ENCODE data around the gene RASSF9.

RASSF9 gene

DNA sequence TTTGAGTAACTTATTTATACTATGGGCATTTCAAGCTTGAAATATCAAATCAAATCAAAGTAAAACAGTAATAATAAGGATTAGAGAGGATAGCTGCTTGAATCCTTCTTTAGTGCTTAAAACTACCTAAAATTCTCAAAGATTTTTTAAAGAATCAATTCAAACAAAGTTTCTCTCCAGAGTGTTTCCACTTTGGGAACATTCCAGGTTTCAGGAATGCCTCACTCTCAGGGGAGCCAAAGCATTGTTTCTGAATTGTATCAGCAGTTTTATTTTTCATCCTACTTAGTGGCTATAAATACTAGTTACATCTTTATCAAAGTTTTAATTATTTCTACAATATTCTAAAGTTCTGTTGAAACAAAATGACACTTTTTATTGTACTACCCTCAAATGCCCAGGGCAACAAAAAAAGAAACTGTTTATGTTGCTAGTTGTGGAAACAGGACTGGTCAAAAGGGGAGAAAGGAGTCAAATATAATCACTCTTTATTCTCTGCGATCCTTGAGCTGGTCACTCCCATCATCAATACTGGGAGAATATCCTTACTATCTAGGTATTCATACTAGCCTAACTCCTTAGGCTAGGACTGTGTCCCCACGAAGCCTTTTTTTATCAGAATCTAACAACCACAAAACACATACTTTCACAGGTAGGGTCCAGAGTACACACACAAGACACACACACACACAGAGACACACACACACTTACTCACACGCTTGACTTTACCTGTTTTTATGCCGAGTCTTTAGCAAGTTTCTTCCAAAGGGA is 598 bp downstream of the RASSF9 start:
- Histone ChIP-seq H3K9me3 (ENCODE audit: control insufficient read depth, low read depth, low read length) (no peaks in the 10 kb centered on the region), H3K4me3 (ENCODE audit: low read length) (peak overlapping the region; percentile 7), H3K36me3 (ENCODE audit: control insufficient read depth, low read depth, low read length) (no peaks in the 10 kb centered on the region), H3K27ac (ENCODE audit: low read length) (no peak overlapping the region), H3K4me1 (ENCODE audit: control insufficient read depth, low read depth, low read length) (peaks cover 20% of the 10 kb centered on the region), H3K27me3 (ENCODE audit: control insufficient read depth, insufficient read depth, low read length) (no peaks in the 10 kb centered on the region), H3K9ac (ENCODE audit: low read length) (no peak overlapping the region)

DNA sequence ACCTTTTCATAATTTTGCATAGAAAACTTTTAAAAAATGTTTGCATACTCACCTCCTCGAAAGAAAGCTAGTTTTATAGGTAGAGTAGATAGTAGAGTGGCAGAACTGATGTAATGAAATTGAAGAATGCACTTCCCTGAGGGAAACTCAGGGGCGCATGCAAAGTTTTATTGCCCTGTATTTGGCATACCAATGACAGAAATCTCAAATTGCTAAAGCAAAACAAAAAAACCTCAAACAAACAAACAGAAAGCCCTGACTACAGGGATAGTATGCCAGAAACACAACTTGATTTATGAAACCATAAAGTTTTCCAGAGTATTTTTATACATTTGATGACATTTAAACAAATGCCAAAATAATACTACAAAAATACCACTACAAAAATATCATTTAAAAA is 1.8 kb downstream of the RASSF9 start:
- Histone ChIP-seq H3K9ac (ENCODE audit: low read length) (no peak overlapping the region), H3K27ac (ENCODE audit: low read length) (no peak overlapping the region), H3K9me3 (ENCODE audit: control insufficient read depth, low read depth, low read length) (no peaks in the 10 kb centered on the region), H3K4me3 (ENCODE audit: low read length) (no peak overlapping the region), H3K36me3 (ENCODE audit: control insufficient read depth, low read depth, low read length) (no peaks in the 10 kb centered on the region), H3K4me1 (ENCODE audit: control insufficient read depth, low read depth, low read length) (peaks cover 20% of the 10 kb centered on the region), H3K27me3 (ENCODE audit: control insufficient read depth, insufficient read depth, low read length) (no peaks in the 10 kb centered on the region)

- H3K4me1 ChIP-seq (ENCODE audit: control insufficient read depth, low read depth, low read length), result peaks cover 20% of the 10 kb centered on the region
- H3K27ac ChIP-seq (ENCODE audit: low read length), result no peak overlapping the region
- no peak overlapping the region for H3K9ac ChIP-seq (ENCODE audit: low read length)
- no peaks in the 10 kb centered on the region for H3K27me3 ChIP-seq (ENCODE audit: control insufficient read depth, insufficient read depth, low read length)
- H3K4me3 ChIP-seq (ENCODE audit: low read length), result no peak overlapping the region
- H3K9me3 ChIP-seq (ENCODE audit: control insufficient read depth, low read depth, low read length), result no peaks in the 10 kb centered on the region
- no peaks in the 10 kb centered on the region for H3K36me3 ChIP-seq (ENCODE audit: control insufficient read depth, low read depth, low read length)
Measured at GRCh38 chr12:85833579-85833978, 2.6 kb downstream of the RASSF9 start.

- Histone ChIP-seq H3K4me1 (ENCODE audit: control insufficient read depth, low read depth, low read length) (peaks cover 15% of the 10 kb centered on the region), H3K27me3 (ENCODE audit: control insufficient read depth, insufficient read depth, low read length) (no peaks in the 10 kb centered on the region), H3K36me3 (ENCODE audit: control insufficient read depth, low read depth, low read length) (no peaks in the 10 kb centered on the region), H3K9ac (ENCODE audit: low read length) (no peak overlapping the region), H3K27ac (ENCODE audit: low read length) (no peak overlapping the region), H3K4me3 (ENCODE audit: low read length) (no peak overlapping the region), H3K9me3 (ENCODE audit: control insufficient read depth, low read depth, low read length) (no peaks in the 10 kb centered on the region)
Measured at GRCh38 chr12:85831327-85831990, 4.8 kb downstream of the RASSF9 start.

DNA sequence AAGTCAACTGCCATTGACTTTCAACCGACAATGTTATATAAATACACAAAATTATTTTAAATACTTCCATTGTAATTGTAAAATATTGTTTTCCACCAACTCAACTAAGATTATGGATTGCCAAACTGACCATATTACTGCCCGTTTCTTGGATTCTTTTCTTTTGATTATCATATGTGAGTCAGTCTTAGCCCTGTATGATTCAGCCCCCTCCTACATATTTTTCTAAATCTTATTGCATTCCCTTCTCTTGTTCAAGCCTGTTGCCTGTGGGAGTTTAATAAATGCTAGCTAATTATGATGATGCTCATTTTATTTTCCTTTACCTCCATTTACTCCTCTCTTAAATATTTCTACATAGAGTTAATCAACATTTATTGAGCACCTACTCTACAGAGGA is 6.8 kb downstream of the RASSF9 start:
- Histone ChIP-seq H3K9ac (ENCODE audit: low read length) (no peak overlapping the region), H3K36me3 (ENCODE audit: control insufficient read depth, low read depth, low read length) (no peaks in the 10 kb centered on the region), H3K4me3 (ENCODE audit: low read length) (no peak overlapping the region), H3K4me1 (ENCODE audit: control insufficient read depth, low read depth, low read length) (peaks cover 5% of the 10 kb centered on the region), H3K27me3 (ENCODE audit: control insufficient read depth, insufficient read depth, low read length) (no peaks in the 10 kb centered on the region), H3K9me3 (ENCODE audit: control insufficient read depth, low read depth, low read length) (no peaks in the 10 kb centered on the region), H3K27ac (ENCODE audit: low read length) (no peak overlapping the region)

- Histone ChIP-seq H3K27me3 (ENCODE audit: control insufficient read depth, insufficient read depth, low read length) (no peaks in the 10 kb centered on the region), H3K36me3 (ENCODE audit: control insufficient read depth, low read depth, low read length) (no peaks in the 10 kb centered on the region), H3K4me1 (ENCODE audit: control insufficient read depth, low read depth, low read length) (no peaks in the 10 kb centered on the region), H3K9me3 (ENCODE audit: control insufficient read depth, low read depth, low read length) (no peaks in the 10 kb centered on the region), H3K27ac (ENCODE audit: low read length) (no peak overlapping the region), H3K4me3 (ENCODE audit: low read length) (no peak overlapping the region), H3K9ac (ENCODE audit: low read length) (no peak overlapping the region)
Measured at GRCh38 chr12:85828576-85828975, 7.6 kb downstream of the RASSF9 start.

GRCh38 chr12:85825746-85826145 is 10.5 kb downstream of the RASSF9 start:
- no peaks in the 10 kb centered on the region for H3K27me3 ChIP-seq (ENCODE audit: control insufficient read depth, insufficient read depth, low read length)
- H3K4me1 ChIP-seq (ENCODE audit: control insufficient read depth, low read depth, low read length), result peaks cover 5% of the 10 kb centered on the region
- no peak overlapping the region for H3K4me3 ChIP-seq (ENCODE audit: low read length)
- H3K36me3 ChIP-seq (ENCODE audit: control insufficient read depth, low read depth, low read length), result no peaks in the 10 kb centered on the region
- H3K9me3 ChIP-seq (ENCODE audit: control insufficient read depth, low read depth, low read length), result no peaks in the 10 kb centered on the region
- no peak overlapping the region for H3K27ac ChIP-seq (ENCODE audit: low read length)
- no peak overlapping the region for H3K9ac ChIP-seq (ENCODE audit: low read length)

- H3K4me1 ChIP-seq (ENCODE audit: control insufficient read depth, low read depth, low read length), result peaks cover 5% of the 10 kb centered on the region
- H3K4me3 ChIP-seq (ENCODE audit: low read length), result no peak overlapping the region
- no peaks in the 10 kb centered on the region for H3K9me3 ChIP-seq (ENCODE audit: control insufficient read depth, low read depth, low read length)
- H3K9ac ChIP-seq (ENCODE audit: low read length), result no peak overlapping the region
- H3K27ac ChIP-seq (ENCODE audit: low read length), result no peak overlapping the region
- H3K36me3 ChIP-seq (ENCODE audit: control insufficient read depth, low read depth, low read length), result no peaks in the 10 kb centered on the region
- no peaks in the 10 kb centered on the region for H3K27me3 ChIP-seq (ENCODE audit: control insufficient read depth, insufficient read depth, low read length)
Measured at GRCh38 chr12:85823436-85824180, 12.6 kb downstream of the RASSF9 start.

GRCh38 chr12:85821759-85822158 is 14.4 kb downstream of the RASSF9 start:
- H3K4me3 ChIP-seq (ENCODE audit: low read length), result no peak overlapping the region
- peaks cover 5% of the 10 kb centered on the region for H3K4me1 ChIP-seq (ENCODE audit: control insufficient read depth, low read depth, low read length)
- no peaks in the 10 kb centered on the region for H3K36me3 ChIP-seq (ENCODE audit: control insufficient read depth, low read depth, low read length)
- H3K27ac ChIP-seq (ENCODE audit: low read length), result no peak overlapping the region
- no peak overlapping the region for H3K9ac ChIP-seq (ENCODE audit: low read length)
- no peaks in the 10 kb centered on the region for H3K9me3 ChIP-seq (ENCODE audit: control insufficient read depth, low read depth, low read length)
- H3K27me3 ChIP-seq (ENCODE audit: control insufficient read depth, insufficient read depth, low read length), result no peaks in the 10 kb centered on the region

DNA sequence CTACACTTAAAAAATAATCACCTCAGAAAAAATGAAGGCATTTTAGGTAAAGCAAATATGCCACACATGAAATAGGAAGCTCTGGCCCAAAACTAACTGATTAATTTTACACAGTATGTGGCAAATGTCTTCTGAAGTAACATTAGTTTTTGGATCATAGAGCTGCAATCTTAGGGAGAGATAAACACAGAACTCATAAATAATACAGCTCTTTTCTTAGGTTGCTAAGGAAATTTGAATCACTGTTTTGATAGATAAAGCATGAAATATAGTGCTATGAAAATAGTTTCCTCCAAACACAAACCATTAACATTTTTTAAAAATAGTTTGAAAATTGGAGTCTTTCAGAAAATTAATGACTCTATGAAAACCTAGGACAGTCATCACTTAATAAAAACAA is 15.0 kb downstream of the RASSF9 start:
- H3K4me3 ChIP-seq (ENCODE audit: low read length), result no peak overlapping the region
- H3K36me3 ChIP-seq (ENCODE audit: control insufficient read depth, low read depth, low read length), result no peaks in the 10 kb centered on the region
- H3K27me3 ChIP-seq (ENCODE audit: control insufficient read depth, insufficient read depth, low read length), result no peaks in the 10 kb centered on the region
- no peak overlapping the region for H3K9ac ChIP-seq (ENCODE audit: low read length)
- H3K9me3 ChIP-seq (ENCODE audit: control insufficient read depth, low read depth, low read length), result no peaks in the 10 kb centered on the region
- no peak overlapping the region for H3K27ac ChIP-seq (ENCODE audit: low read length)
- peaks cover 5% of the 10 kb centered on the region for H3K4me1 ChIP-seq (ENCODE audit: control insufficient read depth, low read depth, low read length)

DNA sequence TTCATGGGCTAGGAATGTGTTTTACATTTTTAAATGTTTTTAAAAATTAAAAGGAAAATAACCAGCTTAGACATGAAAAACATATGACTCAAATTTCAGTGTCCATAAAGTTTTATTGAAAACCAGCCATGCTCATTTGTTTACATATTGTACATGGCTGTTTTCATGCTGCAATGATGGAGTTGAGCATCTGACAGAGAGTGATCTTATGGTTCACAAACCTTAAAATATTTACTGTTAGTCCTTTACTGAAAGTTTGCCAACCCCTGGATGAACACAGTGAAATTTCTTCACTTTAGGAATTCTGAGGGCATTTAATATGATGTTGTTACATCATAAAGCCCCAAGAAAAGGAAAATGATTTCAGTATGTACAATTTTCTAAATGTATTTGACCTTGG is 16.1 kb downstream of the RASSF9 start:
- Histone ChIP-seq H3K9me3 (ENCODE audit: control insufficient read depth, low read depth, low read length) (no peaks in the 10 kb centered on the region), H3K36me3 (ENCODE audit: control insufficient read depth, low read depth, low read length) (no peaks in the 10 kb centered on the region), H3K4me1 (ENCODE audit: control insufficient read depth, low read depth, low read length) (peaks cover 5% of the 10 kb centered on the region), H3K9ac (ENCODE audit: low read length) (no peak overlapping the region), H3K27ac (ENCODE audit: low read length) (no peak overlapping the region), H3K4me3 (ENCODE audit: low read length) (no peak overlapping the region), H3K27me3 (ENCODE audit: control insufficient read depth, insufficient read depth, low read length) (no peaks in the 10 kb centered on the region)
